Calu3 (cell line): ENCODE results near the gene ING1. TPM values are rescaled to one million over a fixed set of nuclear protein-coding genes. Genes with fewer than 3 reads are reported as not detected.

Experiments used
- BruUV-seq: library from RNA; stranded (reverse); fragments of 400-500 nt; replicated peaks from 2 replicates; lab custom pipeline; 2021; lab: Mats Ljungman, UMichigan
- CTCF ChIA-PET: fragments of 300-600 bp; sonication (Branson Sonifier 250); formaldehyde crosslinking; loops from one replicate; lab custom pipeline; 2022; ENCODE audit warnings: antibody characterized with exemption; lab: Charles Lee
- DNase-seq: peaks from one replicate; pipeline ENCODE4 v3.0.0; 2022
- H3K27ac Mint-ChIP-seq: one replicate; pipeline ENCODE4 v1.8.0; 2022; ENCODE audit warnings: mixed read lengths; ENCODE audit not compliant: unreplicated experiment
- H3K27me3 Mint-ChIP-seq: one replicate; pipeline ENCODE4 v1.8.0; 2022; ENCODE audit warnings: mixed read lengths; ENCODE audit not compliant: unreplicated experiment
- H3K36me3 Mint-ChIP-seq: one replicate; pipeline ENCODE4 v1.8.0; 2022; ENCODE audit warnings: mild to moderate bottlenecking, moderate library complexity, mixed read lengths; ENCODE audit not compliant: insufficient read depth, unreplicated experiment
- H3K4me1 Mint-ChIP-seq: one replicate; pipeline ENCODE4 v1.8.0; 2022; ENCODE audit warnings: mild to moderate bottlenecking, low read depth, mixed read lengths; ENCODE audit not compliant: unreplicated experiment
- H3K4me3 Mint-ChIP-seq: one replicate; pipeline ENCODE4 v1.8.0; 2022; ENCODE audit warnings: mild to moderate bottlenecking, low read depth, moderate library complexity, mixed read lengths; ENCODE audit not compliant: unreplicated experiment
- H3K9me3 Mint-ChIP-seq: one replicate; pipeline ENCODE4 v1.8.0; 2022; ENCODE audit warnings: low read depth, mixed read lengths; ENCODE audit not compliant: unreplicated experiment
- intact Hi-C: fragments of 100-400 bp; cut with micrococcal nuclease; formaldehyde crosslinking; loops from one replicate; pipeline ENCODE4 v1.10.0; 2022; ENCODE audit not compliant: unreplicated experiment
- total RNA-seq: library from RNA; stranded (reverse); gene quantifications from 2 replicates; pipeline ENCODE4 v1.2.3, GENCODE V29; 2022
- TF ChIP-seq, protein P1 (sequence below): fragments of 200-600 bp; IDR thresholded peaks from one replicate; pipeline ENCODE4 v1.8.0; 2022; ENCODE audit warnings: antibody characterized with exemption; ENCODE audit not compliant: unreplicated experiment

The ING1 gene
- total RNA-seq, 1 experiment from 2014 or later: 8.4 TPM

DNA sequence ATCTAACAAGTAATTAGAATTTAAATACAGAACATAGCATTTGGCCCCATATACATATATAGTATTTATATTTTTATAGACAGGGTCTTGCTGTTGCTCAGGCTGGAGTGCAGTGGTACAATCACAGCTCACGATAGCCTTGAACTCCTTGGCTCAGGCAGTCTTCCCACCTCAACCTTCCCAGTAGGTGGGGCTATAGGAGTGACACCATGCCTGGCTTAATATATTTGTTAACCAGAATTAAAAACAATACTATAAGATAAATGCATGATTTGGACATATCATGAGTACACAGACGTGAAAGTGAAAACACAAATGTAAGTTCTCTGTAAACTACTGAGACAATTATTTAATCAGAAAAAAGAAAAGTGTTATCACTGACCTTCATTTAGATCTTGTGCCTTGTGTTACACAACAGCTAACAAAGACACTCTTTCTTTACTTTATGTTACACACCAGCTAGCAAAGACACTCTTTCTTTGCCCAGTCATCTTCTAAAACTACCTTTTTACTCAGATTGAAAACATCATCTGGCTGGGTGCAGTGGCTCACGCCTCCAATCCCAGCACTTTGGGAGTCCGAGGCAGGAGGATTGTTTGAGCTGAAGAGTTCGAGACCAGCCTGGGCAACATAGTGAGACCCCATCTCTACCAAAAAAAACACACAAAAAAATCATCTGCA, 30.2 kb upstream of the ING1 start:
- intact Hi-C loops: no loop called here
- Mint-ChIP-seq H3K27me3 (no peaks in the 10 kb centered on the region), H3K9me3 (no peaks in the 10 kb centered on the region), H3K4me3 (no peak overlapping the region), H3K27ac (no peak overlapping the region), H3K36me3 (peaks cover 9% of the 10 kb centered on the region), H3K4me1 (no peaks in the 10 kb centered on the region)
- DNase-seq: no peak
- TF ChIP-seq, protein P1, sequence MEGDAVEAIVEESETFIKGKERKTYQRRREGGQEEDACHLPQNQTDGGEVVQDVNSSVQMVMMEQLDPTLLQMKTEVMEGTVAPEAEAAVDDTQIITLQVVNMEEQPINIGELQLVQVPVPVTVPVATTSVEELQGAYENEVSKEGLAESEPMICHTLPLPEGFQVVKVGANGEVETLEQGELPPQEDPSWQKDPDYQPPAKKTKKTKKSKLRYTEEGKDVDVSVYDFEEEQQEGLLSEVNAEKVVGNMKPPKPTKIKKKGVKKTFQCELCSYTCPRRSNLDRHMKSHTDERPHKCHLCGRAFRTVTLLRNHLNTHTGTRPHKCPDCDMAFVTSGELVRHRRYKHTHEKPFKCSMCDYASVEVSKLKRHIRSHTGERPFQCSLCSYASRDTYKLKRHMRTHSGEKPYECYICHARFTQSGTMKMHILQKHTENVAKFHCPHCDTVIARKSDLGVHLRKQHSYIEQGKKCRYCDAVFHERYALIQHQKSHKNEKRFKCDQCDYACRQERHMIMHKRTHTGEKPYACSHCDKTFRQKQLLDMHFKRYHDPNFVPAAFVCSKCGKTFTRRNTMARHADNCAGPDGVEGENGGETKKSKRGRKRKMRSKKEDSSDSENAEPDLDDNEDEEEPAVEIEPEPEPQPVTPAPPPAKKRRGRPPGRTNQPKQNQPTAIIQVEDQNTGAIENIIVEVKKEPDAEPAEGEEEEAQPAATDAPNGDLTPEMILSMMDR: no peak
- CTCF ChIA-PET: interaction anchor here (0.7 to 1.0 kb wide), 2 partner anchors 90 to 227 kb away, joined by 3 read pairs; no protein-coding TSS in a partner anchor
- no TSS peak for BruUV-seq

DNA sequence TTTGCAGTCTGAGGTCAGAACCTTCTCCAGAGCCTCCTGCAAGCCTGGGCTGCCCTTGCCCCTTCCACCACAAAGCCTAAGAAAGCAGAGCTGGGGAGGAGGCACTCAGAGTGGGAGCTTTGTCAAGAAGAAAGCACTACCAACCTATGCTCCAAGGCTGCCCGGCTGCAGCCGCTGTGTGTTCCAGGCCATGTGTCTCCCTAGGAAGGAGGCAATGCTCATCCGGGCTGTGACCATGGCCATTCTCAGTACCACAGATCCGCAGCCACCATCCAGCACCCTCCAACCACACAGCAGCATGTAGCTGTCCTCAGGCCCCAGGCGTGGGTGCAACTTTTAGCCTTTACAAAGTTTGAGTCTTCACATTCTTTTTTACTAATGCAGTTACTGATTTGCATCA, 29.6 kb upstream of the ING1 start:
- TF ChIP-seq, protein P1: no peak
- no peak overlapping the region for H3K4me3 Mint-ChIP-seq
- BruUV-seq: no TSS peak
- no peaks in the 10 kb centered on the region for H3K9me3 Mint-ChIP-seq
- H3K27me3 Mint-ChIP-seq: no peaks in the 10 kb centered on the region
- CTCF ChIA-PET: no interaction called here
- peaks cover 6% of the 10 kb centered on the region for H3K36me3 Mint-ChIP-seq
- DNase-seq: no peak
- no peaks in the 10 kb centered on the region for H3K4me1 Mint-ChIP-seq
- H3K27ac Mint-ChIP-seq: no peak overlapping the region
- intact Hi-C loops: no loop called here

DNA sequence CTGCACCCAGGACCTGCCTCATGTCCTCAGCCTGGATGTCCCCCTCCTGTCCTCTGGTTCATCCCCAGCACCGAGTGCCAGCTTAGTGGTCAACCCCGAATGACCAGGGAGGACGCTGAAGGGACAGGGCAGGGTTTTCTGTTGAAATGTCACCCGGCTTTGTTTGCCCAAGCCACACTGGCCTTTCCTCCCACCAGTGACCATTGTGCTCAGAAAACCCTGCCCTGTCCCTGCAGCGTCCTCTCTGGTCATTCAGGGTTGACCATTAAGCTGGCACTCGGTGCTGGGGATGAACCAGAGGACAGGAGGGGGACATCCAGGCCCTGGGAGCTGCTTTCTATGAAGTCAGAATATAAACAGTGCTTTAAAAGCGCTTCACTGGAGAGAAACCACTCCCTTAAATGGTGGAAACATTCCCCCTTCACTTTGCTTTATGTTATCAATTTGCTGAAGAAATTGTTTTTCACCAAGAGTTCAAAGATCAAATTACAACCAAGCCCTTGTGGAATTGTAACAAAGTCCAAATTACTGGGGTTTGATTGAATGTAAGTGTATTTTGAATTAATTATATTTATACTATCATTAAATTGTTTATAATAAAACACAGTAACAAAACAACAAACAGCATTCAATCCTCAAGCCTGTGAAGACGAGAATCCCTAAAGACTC, 29.0 kb upstream of the ING1 start:
- Mint-ChIP-seq H3K27ac (no peak overlapping the region), H3K36me3 (peaks cover 4% of the 10 kb centered on the region), H3K4me1 (no peaks in the 10 kb centered on the region), H3K4me3 (no peak overlapping the region), H3K9me3 (no peaks in the 10 kb centered on the region), H3K27me3 (no peaks in the 10 kb centered on the region)
- no peak for DNase-seq
- no TSS peak for BruUV-seq
- TF ChIP-seq, protein P1: no peak
- CTCF ChIA-PET: interaction anchor here (0.7 kb wide), 1 partner anchor 64 kb away, joined by 3 read pairs; no protein-coding TSS in a partner anchor
- intact Hi-C loops: no loop called here

DNA sequence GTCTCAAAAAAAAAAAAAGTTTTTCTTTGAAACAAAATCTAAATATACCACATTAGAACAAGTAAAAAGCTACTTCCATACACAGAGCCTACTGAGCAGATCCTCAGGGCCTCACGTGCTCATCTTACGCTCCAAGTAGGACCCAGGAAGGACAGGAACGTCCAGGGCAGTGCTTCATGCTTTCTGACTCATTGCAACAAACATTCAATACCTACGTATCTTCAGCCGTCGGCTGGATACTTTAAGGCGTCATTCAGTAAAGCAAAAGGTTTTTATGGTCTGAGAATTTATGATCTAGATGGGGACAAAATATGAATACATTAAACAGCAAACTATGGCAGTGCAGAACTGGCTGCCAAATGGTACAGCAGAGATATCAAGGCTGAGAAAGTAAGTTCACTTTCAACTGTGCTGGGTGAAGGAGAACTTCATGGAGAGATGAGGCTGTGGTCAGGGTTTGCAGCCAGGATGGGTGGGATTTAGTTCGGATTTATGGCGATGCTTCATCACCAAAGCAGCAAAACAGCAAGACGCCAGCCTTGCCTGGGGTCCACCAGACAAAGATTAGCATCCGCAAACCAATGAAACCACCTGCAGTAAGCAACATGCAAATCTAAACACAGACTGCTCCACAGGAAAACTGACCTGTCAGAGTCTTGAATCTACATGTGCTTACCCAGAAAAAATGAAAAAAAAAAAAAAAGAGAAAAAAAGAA, 28.0 kb upstream of the ING1 start:
- H3K27me3 Mint-ChIP-seq: no peaks in the 10 kb centered on the region
- peaks cover 4% of the 10 kb centered on the region for H3K36me3 Mint-ChIP-seq

More for the DNA sequence above, 28.0 kb upstream of the ING1 start:
- H3K4me3 Mint-ChIP-seq: no peak overlapping the region
- H3K27ac Mint-ChIP-seq: no peak overlapping the region
- CTCF ChIA-PET: no interaction called here
- no peaks in the 10 kb centered on the region for H3K4me1 Mint-ChIP-seq
- TF ChIP-seq, protein P1: no peak
- no peaks in the 10 kb centered on the region for H3K9me3 Mint-ChIP-seq
- no TSS peak for BruUV-seq
- DNase-seq: no peak
- intact Hi-C loops: no loop called here
